NCI-H2081 treated with DMSO at 0.1 percent for 48 hours (cell line): Measurements from ENCODE around the gene MSL1.
A peak's percentile ranks its signal among the peaks of the same experiment; 100 is the strongest.

Experiments
- DNase-seq: peaks from one replicate; lab custom pipeline; 2025; lab: John Stamatoyannopoulos, UW

Gene MSL1

DNA sequence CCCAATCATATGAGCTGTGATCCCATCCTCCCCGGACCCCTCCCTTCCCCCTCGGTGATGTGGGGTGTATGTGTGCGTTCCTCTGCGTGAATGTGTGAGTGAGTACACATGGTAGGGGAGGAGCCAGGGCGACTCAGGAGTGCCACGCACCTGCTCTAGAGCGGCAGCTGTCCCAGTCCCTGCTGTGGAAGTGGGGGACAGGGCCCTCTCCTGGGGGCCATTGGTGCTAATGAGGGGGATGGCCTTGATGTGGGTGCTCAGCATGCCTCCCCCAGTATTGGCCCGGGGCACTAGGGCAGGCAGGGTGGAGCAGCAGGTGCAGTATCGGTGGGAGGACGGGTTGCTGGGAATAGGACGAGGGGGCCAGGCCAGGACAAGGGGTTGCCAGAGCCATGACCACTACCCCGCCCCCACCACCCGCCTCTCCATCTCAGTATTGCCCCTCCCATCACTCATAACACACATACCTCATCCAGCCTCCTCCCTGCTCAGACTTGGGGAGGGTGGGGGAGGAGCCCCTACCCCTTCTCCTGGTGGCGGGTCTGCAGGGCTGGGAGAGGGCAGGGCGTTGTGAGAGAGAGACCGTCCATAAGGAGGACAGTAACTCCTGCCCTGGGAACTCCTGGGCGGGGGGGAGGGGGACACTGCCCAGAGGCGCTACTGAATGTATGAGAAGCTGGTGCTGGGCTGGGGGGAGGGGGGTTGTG is 29.9 kb upstream of the MSL1 start:
- DNase-seq: no peak

DNA sequence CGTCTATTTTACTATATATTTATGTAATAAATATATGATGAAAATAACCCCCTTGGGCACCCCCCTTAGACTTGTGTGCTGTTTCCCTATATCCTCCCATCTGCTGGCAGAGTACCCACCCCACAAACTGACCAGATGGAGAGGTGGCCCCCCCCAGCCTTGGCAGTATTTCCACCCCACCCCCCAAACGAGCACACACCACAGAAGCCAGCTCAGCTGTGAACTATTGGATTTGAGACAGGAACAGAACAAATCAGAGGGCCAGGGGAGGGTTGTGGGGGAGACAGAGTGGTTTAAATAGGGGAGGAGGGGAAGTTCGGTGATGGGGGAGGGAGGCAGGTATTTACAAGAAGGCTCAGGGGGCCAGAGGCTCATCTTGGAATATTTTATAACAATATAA is 29.2 kb upstream of the MSL1 start:
- no peak for DNase-seq

DNA sequence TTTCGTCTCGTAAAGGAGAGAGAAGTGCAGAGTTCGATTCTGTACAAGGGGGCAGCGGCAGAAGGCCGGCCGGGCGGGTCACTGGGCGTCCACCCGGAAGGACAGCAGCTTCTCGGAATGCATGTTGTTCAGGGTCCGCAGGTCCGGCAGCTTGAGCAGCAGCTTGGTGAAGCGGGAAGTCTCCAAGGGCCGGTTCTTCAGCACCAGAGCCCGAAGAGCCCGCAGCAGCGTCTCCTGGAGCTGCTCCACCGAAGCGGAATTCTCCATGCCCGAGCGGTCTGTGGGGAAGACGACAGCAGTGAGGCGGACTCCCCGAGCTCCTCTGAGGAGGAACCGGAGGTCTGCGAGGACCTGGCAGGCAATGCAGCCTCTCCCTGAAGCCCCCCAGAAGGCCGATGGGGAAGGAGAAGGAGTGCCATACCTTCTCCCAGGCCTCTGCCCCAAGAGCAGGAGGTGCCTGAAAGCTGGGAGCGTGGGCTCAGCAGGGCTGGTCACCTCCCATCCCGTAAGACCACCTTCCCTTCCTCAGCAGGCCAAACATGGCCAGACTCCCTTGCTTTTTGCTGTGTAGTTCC is 28.7 kb upstream of the MSL1 start:
- no peak for DNase-seq

DNA sequence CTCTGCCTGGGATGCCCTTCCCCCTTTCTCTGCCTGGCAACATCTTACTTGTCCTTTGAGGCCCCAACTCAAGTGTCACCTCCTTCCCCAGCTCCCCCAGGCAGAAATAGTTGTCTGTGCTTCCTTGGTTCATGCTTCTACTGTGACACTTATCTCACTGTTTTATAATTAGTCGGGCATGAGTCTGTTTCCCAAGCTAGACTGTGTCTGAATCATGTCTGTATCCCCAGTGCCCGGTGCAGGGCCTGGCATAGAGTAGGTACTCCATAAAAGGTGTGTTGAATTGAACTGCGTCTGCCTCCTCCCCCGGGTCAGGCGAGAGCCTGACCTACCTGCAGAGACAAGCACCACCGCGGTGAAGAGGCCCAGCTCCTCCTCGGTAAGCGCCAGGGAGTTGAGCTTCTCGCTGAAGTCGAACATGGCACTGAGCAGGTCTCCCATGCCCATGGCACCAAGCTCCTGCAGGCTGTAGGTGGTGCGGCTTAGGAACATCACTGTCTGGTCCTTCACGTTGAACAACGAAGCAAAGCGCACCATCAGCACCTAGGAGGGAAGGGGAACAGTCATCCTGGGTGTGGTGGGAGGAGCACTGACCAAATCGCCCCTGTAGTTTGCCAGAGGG is 28.1 kb upstream of the MSL1 start:
- DNase-seq: no peak

DNA sequence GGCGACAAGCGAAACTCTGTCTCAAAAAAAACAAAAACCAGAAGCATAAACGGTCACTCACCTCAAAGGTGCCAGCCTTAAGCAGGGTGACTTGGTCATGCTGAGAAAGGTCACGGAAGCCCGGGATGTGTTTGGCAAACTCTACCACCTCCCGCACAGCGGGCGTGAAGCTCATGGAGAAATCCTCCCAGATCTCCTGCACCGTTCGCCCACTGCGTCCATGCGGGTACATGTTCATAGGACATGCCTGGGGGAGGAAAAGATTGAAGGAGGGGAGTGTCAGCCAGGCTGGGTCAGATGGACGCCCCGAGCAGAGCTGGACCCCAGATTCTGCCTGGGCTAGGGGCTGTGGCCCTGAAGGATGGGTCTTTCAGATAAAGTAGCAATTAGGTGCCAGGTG is 26.9 kb upstream of the MSL1 start:
- DNase-seq: no peak

DNA sequence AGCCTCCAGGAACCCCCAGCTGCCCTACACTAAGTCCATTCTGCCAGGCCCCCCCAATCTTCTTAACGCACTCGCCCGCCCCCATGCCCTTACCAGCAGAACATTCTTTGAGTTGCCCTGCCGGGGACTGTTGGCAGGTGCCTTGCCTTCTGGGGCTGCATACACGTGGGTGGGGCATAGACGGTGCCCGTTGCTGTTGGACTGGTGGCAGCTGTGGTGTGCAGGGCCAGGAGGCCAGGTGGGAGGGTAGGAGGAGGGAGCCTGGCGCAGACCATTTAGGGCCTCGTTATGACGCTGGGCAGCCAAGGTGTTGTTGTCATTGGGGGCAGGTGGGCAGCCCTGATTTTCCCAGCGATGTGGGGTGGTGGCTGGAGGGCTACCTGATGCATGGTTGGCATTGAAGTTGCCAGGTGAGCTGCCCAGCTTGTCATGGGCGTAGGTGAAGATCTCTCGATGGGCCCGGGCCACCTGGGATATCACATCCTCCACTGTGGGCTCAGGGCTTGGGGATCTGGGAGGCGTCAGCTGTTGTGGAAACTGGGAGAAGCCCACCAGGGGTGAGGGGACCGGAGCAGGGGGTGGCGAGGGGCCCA is 26.3 kb upstream of the MSL1 start:
- DNase-seq: no peak

DNA sequence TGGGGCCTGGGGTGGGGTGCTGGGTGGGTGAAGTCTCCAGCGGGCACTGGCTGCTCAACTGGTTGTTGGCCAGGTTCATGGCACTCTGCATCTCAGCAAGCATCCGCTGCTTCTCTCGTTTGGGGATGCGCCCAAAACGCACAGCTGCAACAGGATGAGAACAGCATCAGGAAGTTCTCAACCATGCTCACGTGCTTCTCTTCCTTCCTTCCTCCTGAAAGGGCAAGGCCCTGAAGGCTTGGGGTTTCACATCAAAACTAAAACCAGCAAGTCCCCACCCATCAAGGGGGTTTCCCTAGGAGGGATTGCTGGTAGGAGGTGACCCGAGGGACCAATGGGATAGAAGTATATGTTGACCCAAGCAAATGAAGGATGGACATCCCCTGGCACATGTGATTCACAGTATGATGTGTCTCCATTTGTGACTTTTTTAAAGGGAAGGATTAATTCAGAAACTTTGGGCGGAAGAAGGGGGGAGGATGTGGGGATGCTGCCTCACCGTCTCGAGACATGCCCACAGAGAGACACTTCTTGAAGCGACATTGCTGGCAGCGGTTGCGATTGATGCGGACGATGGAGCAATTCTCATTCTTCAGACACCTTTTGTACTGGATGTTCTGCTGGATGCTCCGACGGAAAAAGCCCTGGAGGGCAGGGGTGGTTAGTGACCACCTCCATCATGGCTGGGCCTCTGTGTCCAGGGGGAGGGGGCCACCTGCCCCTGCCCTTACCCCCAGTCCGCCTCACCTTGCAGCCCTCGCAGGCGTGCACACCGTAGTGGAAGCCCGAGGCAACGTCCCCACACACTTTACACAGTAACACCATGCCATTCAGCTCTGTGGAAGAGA is 25.6 kb upstream of the MSL1 start:
- no peak for DNase-seq

DNA sequence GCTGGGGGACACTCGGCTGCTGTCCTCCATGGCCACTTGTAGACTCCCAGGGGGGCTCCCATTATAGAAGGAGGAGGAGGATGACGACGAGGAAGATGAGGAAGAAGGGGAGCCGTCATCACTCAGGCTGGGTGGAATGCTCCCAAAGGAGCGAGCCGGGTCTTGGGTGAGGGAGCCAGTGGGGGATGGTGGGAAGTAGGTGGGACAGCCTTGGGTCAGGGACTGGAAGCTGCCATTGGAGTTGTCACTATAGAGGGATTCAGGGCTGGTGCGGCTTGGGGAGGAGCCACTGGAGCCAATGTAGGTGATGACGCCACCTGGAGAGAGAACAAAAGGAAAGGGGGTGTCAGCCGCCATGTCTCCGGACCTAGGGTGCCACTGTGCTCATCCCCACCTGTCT is 24.7 kb upstream of the MSL1 start:
- no peak for DNase-seq

DNA sequence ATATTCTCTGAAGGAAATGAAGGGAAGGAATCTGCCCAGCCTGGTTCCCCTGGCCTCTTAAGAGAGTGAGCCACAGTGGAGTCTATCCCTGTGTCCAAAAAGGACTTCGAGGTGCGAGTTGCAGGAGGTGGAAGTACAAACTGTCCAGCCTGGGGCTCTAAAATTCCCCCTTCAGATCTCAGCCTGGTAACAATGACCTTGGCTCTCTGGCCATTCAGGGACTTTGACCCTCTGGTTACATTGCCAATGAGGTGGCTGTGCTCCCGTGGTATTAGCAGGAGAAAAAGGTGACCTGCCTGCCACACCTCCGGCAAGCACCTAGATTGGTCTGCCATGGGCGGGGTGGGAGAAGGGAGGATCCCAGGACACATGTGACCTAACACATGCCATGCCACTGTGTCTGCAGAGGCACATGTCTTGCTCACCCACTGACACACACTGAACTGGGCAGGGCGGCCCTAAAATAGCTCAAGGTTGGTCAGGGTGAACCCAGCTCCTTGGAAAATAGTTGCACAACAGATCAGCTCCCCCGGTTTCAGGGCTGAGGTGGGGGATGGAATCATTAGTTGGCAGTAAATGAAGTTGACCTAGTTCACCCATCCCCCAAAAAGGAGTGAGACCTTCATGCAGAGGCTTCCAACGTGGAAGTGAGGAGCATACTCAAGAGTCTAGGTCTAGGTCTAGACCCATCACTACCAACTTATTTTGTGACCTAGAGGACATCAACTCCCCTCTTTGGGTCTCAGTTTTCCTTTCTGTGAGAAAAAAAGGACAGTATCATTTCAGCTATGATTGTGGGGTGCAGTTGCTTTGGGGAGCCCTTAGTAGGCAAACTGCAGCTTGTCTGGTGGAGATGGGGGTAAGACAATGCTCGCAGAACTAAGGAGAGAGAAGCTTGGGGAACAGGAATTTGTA is 23.6 kb upstream of the MSL1 start:
- DNase-seq: no peak

DNA sequence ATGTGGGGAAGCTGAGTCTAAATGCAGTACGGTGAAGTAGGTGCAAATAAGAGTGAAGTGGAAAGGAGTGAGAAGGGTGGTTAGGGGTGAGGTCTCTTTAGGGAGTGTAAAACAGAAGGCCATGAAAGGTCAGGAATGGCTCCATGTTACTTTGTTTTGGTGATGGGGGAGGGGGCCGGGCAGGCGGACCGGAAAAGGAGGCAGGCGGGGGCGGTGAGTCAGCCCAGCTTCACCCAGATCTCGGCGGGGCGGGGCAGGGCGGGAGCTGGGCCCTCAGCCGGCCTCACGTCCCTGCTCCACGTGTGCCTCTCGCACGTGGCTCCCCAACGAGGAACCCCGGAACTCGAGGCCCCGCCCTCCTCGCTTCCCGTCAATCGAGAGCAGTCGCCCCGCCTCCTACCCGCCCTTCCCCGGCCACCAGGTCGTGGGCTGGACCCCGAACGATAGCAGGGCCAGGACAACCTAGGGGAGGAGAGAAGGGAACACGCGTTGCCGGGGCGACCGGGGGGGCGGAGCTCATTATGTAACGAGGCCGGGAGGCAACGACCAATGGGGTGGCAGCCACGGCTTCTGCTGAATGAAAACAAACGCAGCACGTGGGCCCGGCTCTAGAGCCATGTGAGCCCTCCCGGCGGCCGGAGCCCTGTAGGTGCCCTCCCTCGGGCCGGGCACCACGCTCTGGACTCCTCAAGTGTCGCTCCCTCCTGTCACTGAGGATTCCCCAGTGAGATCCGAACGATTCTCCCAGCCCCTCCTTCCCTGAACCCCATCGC is 22.7 kb upstream of the MSL1 start:
- peak; percentile 94 for DNase-seq

DNA sequence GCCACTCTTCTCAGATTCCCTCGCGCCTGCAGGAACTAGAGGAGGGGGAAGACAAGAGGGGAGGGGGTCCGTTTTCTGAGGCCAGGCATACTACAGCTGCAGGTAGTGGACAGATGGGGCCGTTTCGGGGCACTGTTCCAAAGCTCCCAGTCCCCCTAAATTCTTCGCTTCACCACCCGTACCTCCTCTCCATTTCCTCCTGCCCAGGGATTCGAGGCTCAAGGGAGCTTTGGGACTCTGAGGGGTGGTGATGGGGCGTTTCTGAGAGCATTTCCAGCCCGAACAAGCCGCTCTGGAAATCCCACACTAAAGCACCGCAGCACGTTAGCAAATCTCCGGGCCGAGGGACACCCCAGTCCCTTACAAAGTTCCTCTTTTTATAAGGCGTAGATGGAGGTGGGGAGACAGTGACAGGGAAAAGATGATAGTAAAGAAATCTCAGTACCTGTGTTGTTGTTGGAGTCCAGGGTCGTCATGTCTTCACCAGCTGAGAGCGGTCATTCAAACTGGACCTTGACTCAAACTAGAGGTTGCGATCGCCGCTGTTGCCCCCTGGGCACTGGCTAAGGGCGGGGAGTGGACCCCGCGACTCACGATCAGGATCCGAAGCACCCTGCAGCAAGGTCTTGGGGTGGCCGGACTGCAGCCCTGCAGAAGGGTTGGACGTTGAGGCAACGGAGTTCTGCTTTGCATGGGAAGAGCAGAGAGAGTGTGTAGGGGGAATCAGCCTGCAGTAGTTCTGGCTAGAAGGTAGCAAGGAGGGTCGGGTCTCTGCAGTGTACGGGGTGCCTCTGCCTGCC is 22.0 kb upstream of the MSL1 start:
- no peak for DNase-seq

DNA sequence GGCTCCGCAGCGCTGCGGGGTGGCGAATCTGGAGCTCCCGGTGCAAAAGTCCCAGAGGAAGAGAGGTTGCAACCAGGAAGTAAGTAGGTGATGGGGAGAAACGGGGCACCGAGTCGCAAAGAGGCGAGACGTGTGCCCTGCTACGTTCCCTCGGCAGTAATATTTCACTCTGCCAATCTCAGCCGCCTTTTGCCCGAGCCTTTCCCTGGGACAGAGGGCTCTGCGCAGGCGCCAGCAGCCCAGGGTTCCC is 21.4 kb upstream of the MSL1 start, which contains the start of gene NR1D1:
NR1D1 (minus strand) TSS at position 171 of the 250 bp plus-strand sequence. CDS start 495 bp downstream, outside the sequence.
- DNase-seq: no peak

DNA sequence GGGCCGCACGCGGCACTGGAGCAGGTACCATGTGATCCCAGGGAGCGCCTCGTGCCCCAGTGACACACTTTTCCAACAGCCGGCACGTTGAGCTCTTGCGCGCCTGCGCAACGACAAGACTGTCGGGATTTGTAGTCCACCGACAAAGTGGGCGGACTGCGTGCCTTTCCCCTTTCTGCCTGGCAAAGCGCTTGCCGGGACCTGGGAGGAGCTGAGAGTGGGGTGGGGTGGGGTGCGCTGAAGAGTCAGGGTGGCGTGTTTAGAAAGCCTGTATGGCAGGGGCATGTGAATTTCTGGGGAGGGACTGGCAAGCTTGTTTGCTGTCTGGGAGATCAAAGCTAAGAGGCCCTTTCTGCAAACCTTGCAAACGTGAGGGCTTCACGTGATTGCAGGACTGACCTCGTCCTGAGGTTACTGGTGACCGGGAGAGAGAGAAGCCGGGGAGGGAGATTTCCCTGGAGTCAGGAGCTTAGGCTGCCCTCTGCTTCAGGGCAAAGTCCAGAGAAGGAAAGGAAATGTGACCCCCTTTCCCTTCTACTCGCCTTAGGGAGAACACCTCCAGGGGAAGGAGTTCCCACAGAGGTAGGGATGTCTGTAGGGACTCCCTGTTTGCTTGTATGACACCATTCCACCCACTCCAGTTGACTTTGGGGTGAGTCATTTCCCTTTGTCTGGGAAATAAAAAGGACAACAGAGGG is 21.0 kb upstream of the MSL1 start:
- DNase-seq: peak; percentile 88

DNA sequence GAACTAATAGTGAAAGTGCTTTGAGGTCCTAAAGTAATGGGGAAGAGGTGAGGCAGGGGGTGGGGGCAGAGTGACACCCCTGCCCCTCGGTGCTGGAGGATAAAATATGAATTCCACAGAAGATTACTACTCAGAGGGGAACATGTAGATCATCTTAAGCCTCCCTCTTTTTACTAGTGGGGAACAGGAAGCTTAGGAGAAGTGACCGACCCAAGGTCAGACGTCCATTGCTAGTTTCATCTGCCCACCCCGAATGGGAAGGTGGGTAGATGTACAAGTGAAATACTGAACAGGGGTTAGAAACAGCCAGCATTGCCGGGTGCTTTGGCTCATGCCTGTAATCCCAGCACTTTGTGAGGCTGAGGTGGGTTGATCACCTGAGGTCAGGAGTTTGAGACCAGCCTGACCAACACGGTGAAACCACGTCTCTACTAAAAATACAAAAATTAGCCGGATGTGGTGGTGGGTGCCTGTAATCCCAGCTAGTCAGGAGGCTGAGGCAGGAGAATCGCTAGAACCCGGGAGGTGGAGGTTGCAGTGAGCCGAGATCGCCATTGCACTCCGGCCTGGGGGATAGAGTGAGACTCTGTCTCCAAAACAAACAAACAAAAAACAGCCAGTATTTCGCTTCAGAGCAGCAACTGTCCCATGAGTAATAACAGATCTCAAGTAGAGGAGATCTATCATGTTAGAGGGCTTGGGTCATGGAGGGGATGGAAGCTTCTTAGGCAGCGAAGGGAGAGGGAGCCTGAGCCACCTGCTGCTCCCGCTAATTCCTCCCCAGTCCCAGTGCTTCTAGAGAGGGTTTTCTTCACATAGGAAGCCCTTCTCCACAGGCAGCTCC is 20.2 kb upstream of the MSL1 start:
- DNase-seq: no peak

DNA sequence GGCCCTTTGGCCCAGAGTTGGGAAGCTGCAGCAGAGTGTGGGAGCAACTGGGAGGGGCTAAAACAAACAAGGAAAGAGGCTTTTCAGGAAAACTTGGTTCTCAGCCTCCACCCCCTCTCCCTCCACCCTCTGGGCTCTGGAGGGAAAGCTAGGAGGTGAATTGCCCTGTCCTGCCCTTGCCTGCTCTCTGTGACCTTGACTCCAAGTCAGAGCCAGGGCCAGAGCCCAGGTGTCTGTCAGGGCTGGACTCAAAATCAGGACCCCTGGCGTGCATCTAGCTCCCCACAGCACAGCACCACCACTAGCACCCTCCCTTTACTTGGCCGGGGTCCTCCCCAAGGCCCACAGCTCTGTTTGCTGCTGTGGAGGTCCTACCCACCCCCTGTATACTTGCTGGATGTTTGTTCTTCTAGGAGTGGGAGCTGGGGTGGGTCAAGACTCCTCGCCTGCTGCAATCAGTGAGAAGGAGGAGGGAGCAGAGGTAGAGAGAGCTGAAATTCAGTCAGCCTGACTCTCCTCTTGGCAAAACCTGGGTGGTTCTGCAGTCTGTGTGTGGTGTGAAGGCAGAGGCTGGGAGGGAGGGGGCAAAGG is 18.6 kb upstream of the MSL1 start:
- no peak for DNase-seq

DNA sequence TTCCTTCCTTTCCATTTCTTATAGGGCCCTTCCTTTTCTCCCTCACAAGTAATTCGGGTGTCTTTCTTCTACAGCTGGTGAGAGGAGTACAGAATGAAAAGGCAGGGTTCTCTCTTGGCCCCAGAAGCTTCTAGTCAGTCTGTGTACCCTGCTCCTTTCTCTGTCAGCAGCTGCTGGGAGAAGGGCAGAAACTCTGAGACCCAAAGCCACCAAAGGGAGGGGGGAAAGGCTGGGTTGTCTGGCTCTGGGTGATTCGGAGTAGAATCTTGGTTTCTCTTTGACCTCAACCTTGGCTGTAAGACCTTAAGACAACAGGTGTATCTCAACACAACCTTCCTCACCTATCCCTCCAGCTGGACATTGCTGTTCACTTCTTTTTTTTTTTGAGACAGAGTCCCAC is 18.1 kb upstream of the MSL1 start:
- DNase-seq: no peak

DNA sequence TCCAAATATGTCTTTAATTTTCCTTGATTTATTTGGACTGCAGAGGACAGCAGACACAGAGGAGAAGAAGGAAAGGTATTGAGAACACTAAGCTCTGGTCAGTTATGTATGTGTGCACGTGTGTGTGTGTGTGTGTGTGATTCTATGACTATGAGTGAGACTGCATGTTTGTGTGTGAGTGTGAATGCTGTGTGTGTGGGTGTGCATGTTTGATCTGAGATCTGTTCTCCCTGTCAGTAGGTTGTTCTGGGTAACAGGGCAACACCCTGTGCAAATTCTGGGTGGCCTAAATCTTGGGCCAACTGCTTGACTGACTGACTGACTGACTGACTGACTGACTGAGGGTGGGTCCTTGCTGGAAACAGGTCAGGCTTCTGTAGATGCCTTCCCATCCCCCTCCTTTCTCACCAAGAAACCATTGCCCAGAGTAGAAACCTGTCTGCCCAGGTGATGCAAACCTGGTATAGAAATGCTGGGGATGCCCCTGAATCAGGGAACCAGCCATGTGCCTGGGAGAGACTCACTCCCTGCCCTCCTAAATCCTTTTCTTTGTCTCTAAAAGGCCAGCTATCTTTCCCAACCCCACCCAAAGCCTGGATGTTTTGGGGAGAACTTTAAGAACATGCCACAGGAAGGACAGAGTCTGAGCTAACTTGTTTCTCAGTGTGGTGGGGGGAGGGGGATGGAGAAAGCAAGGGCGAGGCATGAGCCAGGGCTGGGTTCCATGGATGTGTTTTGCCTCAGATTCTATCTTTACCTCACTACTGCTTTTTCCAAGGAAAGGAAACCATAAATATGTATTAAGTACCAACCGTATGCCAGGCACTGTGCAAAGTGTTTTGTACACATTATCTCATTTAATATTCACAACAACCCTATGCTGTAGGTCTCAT is 16.9 kb upstream of the MSL1 start:
- DNase-seq: no peak
